ENCODE data around the gene SERPINB1.

SERPINB1 gene

DNA sequence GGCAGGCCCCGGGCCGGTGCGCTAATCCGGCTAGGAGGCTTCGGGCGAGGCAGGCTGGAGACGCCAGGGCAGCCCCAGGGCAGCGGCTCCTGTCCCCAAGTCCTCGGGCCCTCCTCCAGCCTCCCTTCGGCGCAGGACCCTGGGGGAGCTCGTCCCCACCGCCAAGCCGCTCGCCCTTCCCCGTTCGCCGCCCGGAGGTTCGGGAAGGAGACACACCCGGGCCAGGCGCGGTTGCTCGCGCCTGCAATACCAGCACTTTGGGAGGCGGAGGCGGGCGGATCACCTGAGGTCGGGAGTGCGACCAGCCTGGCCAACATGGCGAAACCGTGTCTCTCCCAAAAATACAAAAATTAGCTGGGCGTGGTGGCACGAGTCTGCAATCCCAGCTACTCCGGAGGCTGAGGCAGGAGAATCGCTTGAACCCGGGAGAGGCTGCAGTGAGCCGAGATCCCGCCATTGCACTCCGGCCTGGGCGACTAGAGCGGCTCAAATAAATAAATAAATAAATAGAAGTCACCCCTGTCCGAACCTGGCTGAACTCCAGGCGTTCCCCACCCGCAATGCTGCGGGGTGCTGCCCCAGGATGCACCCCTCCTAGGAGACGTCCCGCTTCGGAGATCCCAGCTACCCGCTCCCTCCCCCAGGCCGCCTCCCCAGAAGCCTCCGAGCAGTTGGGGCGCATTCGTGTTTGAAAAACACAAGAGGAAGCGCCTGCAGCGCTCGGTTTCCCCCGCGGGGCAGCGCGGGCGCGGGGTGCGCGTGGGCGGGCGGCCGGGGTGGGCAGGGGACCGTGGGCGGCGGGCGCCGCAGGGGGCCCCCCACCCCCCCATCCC, 33.9 kb upstream of the SERPINB1 start:
- Histone ChIP-seq H4K20me1 (ENCODE audit: low read depth, low read length) (no peaks in the 10 kb centered on the region), H3K27ac (ENCODE audit: low read depth, low read length) (no peak overlapping the region), H2AFZ (ENCODE audit: low read depth, low read length, severe bottlenecking) (peak overlapping the region; percentile 93), H3K79me2 (ENCODE audit: insufficient read depth, low read length) (no peaks in the 10 kb centered on the region), H3K9me2 (replicated peaks; ENCODE audit: insufficient read depth, low read length) (no peaks in the 10 kb centered on the region), H3K4me3 (ENCODE audit: insufficient read depth, low read length, poor library complexity, severe bottlenecking) (peak overlapping the region; percentile 45), H3K4me2 (ENCODE audit: low read depth, low read length, poor library complexity, severe bottlenecking) (peak overlapping the region; percentile 70), H3K9me3 (ENCODE audit: insufficient read depth, low read length) (no peaks in the 10 kb centered on the region), H3K9ac (ENCODE audit: low read length) (peak overlapping the region; percentile 54), H3K27me3 (ENCODE audit: low read length) (no peaks in the 10 kb centered on the region), H3F3A (ENCODE audit: insufficient read depth) (0 out of 2 replicates have a peak, but pooled peaks cover 3% of the 10 kb centered on the region), H3K36me3 (ENCODE audit: low read length) (no peaks in the 10 kb centered on the region)
- TF ChIP-seq, protein P1, sequence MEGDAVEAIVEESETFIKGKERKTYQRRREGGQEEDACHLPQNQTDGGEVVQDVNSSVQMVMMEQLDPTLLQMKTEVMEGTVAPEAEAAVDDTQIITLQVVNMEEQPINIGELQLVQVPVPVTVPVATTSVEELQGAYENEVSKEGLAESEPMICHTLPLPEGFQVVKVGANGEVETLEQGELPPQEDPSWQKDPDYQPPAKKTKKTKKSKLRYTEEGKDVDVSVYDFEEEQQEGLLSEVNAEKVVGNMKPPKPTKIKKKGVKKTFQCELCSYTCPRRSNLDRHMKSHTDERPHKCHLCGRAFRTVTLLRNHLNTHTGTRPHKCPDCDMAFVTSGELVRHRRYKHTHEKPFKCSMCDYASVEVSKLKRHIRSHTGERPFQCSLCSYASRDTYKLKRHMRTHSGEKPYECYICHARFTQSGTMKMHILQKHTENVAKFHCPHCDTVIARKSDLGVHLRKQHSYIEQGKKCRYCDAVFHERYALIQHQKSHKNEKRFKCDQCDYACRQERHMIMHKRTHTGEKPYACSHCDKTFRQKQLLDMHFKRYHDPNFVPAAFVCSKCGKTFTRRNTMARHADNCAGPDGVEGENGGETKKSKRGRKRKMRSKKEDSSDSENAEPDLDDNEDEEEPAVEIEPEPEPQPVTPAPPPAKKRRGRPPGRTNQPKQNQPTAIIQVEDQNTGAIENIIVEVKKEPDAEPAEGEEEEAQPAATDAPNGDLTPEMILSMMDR (IDR thresholded peaks at IDR 0.05; ENCODE audit: insufficient read depth, low read length, poor library complexity, severe bottlenecking), result no peak
- no peak for TF ChIP-seq EZH2phosphoT487 (conservative IDR thresholded peaks at IDR 0.05; ENCODE audit: low read length)

DNA sequence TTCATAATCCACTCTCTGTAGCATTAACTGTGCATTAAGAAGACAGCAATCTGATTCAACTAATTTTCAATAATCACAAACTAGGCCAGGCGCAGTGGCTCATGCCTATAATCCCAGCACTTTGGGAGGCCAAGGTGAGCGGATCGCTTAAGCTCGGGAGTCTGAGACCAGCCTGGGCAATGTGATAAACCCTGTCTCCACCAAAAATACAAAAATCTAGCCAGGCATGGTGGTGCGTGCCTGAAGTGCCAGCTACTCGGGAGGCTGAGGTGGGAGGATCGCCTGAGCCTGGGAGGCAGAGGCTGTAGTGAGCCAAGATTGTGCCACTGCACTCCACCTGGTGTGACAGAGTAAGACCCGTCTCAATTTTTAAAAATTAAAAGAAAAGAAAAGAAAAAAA, 32.0 kb upstream of the SERPINB1 start:
- Histone ChIP-seq H3K4me3 (ENCODE audit: insufficient read depth, low read length, poor library complexity, severe bottlenecking) (no peak overlapping the region), H2AFZ (ENCODE audit: low read depth, low read length, severe bottlenecking) (no peak overlapping the region), H4K20me1 (ENCODE audit: low read depth, low read length) (no peaks in the 10 kb centered on the region), H3F3A (ENCODE audit: insufficient read depth) (no peaks in the 10 kb centered on the region), H3K9me3 (ENCODE audit: insufficient read depth, low read length) (peaks cover 8% of the 10 kb centered on the region; the same call in 1 of the 2 replicates), H3K4me2 (ENCODE audit: low read depth, low read length, poor library complexity, severe bottlenecking) (no peak overlapping the region), H3K27me3 (ENCODE audit: low read length) (no peaks in the 10 kb centered on the region), H3K27ac (ENCODE audit: low read depth, low read length) (no peak overlapping the region), H3K36me3 (ENCODE audit: low read length) (no peaks in the 10 kb centered on the region; the same call in 1 of the 2 replicates), H3K79me2 (ENCODE audit: insufficient read depth, low read length) (no peaks in the 10 kb centered on the region), H3K9ac (ENCODE audit: low read length) (no peak overlapping the region), H3K9me2 (replicated peaks; ENCODE audit: insufficient read depth, low read length) (no peaks in the 10 kb centered on the region)
- no peak for TF ChIP-seq EZH2phosphoT487 (conservative IDR thresholded peaks at IDR 0.05; ENCODE audit: low read length)
- TF ChIP-seq, protein P1 (IDR thresholded peaks at IDR 0.05; ENCODE audit: insufficient read depth, low read length, poor library complexity, severe bottlenecking), result no peak

DNA sequence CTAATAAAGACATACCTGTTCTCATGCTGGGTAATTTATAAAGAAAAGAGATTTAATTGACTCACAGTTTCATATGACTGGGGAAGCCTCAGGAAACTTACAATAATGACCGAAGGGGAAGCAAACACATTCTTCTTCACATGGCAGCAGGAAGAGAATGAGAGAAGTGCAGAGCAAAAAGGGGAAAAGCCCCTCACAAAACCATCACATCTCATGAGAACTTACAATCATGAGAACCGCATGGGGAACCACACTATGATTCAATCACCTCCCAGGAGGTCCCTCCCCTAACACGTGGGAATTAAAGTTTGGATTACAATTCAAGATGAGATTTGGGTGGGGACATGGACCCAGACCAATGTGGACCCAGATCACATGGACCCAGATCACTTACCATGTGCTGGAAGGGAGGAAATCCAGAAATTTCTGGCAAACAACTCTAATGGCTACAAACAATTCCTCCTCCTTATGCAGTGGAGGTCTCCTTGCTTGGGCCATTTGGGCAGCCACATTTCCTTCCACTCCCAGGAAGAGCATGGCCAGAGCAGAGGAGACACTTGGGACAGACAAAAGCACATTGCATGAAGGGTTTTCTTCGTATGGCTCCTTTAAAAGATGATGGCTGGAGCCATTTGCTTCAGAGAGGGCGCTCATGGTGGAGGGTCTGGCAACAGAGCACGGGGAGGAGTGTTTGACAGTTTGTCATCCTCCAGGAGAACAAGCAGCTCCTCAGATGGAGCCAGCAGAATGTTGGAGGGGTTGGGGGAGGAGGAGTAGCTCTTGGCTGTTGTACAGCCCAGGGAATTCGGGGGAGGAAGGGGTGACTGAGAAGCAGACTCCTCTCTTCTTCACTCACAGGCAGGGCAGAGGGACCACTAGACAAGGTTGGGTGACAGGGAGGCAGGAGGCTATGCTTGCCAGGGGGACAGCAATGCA, 31.0 kb upstream of the SERPINB1 start:
- TF ChIP-seq EZH2phosphoT487 (conservative IDR thresholded peaks at IDR 0.05; ENCODE audit: low read length), result no peak
- TF ChIP-seq, protein P1 (IDR thresholded peaks at IDR 0.05; ENCODE audit: insufficient read depth, low read length, poor library complexity, severe bottlenecking), result no peak

More for the DNA sequence above, 31.0 kb upstream of the SERPINB1 start:
- Histone ChIP-seq H3K79me2 (ENCODE audit: insufficient read depth, low read length) (no peaks in the 10 kb centered on the region), H3K4me3 (ENCODE audit: insufficient read depth, low read length, poor library complexity, severe bottlenecking) (no peak overlapping the region), H4K20me1 (ENCODE audit: low read depth, low read length) (no peaks in the 10 kb centered on the region), H3F3A (ENCODE audit: insufficient read depth) (0 out of 2 replicates have a peak, but pooled peaks cover 2% of the 10 kb centered on the region), H3K9ac (ENCODE audit: low read length) (no peak overlapping the region), H3K4me2 (ENCODE audit: low read depth, low read length, poor library complexity, severe bottlenecking) (no peak overlapping the region), H3K36me3 (ENCODE audit: low read length) (no peaks in the 10 kb centered on the region; the same call in 1 of the 2 replicates), H3K9me2 (replicated peaks; ENCODE audit: insufficient read depth, low read length) (no peaks in the 10 kb centered on the region), H3K27me3 (ENCODE audit: low read length) (no peaks in the 10 kb centered on the region), H3K9me3 (ENCODE audit: insufficient read depth, low read length) (peaks cover 8% of the 10 kb centered on the region; the same call in 1 of the 2 replicates), H2AFZ (ENCODE audit: low read depth, low read length, severe bottlenecking) (no peak overlapping the region), H3K27ac (ENCODE audit: low read depth, low read length) (no peak overlapping the region)

All from SU-DHL-6 (cell line).